Stimulated activated CD4-positive, alpha-beta T cell treated with anti-CD3 and anti-CD28 coated beads, Interleukin-4, amount 100 ng/mL, for 1 hour (primary cell): ENCODE measurements around the gene MAB21L2.

Source experiments
- DNase-seq: peaks from one replicate; pipeline ENCODE4 v3.0.0-alpha.2; 2020

MAB21L2 gene

GRCh38 chr4:150578745-150579501 lies 3.0 kb upstream of the MAB21L2 start:
- no peak for DNase-seq

DNA sequence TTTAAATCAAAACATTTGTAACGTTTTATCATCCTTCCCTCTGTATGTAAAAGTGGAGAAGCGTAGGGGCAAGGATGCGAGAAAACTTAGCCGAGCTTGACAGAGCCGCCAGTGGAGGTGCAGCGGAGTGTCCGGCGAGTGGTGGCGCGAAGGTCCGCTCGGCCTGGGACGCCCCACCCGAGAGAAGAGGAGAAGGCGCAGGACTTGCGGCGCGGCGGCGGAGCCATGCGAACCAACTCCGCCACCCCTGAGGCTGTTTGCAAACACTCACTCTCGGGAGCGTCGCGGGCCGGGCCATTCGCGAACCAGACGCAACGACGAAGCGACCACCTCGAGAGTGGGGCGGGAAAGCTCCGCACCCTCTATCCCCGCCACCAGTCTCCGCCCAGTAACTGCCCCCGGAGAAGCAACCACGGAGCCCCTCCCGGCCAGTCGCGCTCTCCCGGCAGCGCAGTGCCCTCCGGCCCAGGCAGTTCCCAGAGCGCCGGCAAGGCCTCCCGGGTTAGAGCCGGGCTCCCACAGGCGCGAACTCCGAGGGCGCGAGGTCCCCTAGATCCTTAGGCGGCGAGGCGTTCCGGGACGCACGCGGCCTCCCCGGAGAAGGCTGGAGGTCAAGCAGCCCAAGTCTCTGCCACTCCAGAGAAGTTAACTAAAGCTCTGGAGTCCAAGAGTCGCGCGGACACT lies 2.3 kb upstream of the MAB21L2 start:
- no peak for DNase-seq

DNA sequence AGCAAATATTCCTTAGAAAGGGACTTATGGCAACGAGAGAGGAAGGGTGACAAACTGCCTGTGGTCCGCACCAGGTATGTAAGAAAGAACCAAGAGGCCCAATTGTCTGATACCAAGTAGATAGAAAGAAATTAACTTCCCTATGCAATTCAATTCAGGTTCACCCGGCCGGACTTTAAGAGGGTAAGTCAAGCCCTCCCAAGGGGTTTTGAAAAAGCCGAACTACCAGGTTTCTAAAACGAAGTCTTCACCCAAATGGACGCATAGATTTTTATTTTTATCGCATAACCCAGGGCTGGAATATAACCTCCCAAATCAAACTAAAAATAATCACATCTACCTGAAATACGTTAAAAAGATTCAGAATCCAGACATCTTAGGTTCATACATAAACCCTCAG lies 1.6 kb upstream of the MAB21L2 start:
- no peak for DNase-seq

- DNase-seq: no peak
Observed at GRCh38 chr4:150581056-150581605, 820 bp upstream of the MAB21L2 start.

DNA sequence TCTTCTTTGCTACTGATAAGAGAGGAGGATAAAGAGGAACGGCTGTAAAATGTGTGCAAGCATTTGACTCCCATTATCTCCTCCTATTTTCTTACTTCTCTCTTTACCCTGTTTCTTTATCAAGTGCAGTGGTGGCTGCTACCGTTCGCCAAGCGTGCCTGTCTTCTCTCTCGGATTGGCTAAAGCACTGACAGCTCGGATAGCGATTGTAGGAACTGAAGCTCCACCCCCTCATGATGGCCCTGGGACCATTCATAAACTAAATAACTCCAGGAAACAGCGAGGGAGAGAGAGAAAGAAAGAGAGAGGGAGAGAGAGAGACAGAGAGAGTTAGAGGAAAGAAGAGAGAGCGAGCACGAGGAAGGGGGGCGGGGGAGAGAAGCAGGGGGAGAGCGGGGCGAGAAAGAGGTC lies 305 bp upstream of the MAB21L2 start:
- DNase-seq: no peak

DNA sequence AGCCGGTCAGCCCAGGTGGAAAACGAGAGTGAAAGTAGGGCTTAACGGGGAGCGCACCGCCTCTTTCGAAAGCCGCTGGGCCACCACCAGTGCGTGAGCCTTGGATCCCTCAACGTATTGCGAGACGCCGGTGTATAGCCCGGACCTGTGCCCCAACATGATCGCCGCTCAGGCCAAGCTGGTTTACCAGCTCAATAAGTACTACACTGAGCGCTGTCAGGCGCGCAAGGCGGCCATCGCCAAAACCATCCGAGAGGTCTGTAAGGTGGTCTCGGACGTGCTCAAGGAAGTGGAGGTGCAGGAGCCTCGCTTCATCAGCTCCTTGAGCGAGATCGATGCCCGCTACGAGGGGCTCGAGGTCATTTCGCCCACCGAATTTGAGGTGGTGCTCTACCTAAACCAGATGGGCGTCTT lies 929 bp downstream of the MAB21L2 start:
- DNase-seq: no peak

DNA sequence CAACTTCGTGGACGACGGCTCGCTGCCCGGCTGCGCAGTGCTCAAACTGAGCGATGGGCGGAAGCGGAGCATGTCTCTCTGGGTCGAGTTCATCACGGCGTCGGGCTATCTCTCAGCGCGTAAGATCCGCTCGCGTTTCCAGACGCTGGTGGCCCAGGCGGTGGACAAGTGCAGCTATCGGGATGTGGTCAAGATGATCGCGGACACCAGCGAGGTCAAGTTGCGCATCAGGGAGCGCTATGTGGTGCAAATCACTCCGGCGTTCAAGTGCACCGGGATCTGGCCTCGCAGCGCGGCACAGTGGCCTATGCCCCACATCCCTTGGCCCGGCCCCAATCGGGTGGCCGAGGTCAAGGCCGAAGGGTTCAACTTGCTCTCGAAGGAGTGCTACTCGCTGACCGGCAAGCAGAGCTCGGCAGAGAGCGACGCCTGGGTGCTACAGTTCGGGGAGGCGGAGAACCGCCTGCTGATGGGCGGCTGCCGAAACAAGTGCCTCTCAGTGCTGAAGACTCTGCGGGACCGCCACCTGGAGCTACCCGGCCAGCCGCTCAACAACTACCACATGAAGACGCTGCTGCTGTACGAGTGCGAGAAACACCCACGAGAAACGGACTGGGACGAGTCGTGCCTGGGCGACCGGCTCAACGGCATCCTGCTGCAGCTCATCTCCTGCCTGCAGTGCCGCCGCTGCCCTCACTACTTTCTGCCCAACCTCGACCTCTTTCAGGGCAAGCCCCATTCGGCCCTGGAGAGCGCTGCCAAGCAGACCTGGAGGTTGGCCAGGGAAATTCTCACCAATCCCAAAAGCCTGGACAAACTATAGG lies 1.5 kb downstream of the MAB21L2 start:
- DNase-seq: no peak

GRCh38 chr4:150584111-150584915 lies 2.4 kb downstream of the MAB21L2 start:
- no peak for DNase-seq

GRCh38 chr4:150585611-150586010 lies 3.7 kb downstream of the MAB21L2 start:
- DNase-seq: no peak

DNA sequence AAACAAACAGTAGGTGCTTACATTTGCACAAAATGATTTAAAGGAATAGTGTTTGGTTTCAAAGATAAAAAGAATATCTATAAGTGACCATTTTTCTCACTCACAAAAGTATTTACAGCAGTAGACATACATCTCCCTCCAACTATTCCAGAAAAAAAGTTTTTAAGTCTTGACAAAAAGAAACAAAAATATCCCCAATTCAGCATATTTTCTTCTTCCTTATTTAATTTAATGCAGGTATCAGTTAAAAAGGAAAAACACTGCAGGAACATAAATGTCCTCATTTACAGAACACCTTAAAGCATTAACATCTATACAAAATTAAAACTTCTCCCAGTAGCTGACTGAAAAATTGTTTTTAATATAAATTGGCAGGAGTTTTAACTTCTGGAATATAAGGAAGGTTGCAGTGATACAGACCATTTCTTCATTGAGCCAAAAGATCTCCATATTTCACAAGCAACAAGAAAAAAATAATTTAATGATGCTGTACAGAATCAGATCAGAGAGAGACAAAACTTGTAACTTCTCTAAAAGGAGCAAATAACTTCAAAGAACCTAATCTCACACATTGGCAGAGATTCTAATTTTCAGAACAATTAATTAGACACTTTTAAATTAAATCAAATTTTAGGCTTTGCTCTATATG lies 4.3 kb downstream of the MAB21L2 start:
- no peak for DNase-seq

GRCh38 chr4:150588316-150588715 lies 6.4 kb downstream of the MAB21L2 start:
- no peak for DNase-seq

DNA sequence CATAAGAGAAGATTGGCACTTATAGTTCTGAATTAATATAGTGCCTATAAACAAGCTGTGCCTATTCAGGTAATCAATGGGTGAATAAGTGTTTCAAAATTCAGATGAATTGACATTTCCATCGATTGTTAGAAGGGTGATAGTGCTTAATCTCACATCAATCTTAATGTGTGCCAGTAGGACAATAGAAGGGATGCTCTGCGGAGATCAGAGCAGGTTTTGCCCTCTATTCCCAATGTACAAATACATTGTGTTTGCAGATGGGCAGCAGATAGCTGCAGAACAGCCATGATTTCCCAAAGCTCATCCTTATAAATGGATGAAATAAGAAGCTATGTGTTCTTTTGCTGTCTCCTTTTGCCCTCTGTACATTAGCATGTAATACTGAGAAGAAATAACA lies 7.2 kb downstream of the MAB21L2 start:
- DNase-seq: no peak

GRCh38 chr4:150590631-150591030 lies 8.7 kb downstream of the MAB21L2 start:
- DNase-seq: no peak

DNA sequence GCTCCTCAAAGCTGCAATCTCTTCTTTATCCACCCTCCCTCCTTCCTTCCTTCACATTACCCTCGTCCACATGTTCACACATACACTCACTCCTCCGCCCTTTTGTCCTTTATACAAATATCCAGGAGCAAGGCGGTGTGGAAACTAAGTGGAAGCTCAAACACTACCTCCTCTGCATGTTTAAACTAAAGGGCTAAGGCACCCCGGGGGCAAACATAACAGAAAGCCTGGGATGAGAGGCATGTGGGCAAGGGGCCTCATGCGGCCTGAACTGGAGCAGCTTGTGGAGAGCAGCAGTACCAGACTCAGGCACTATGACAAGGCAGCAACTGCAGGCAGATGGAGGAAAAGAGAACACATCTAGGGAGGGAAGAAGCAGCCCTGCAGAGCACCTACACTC lies 9.5 kb downstream of the MAB21L2 start:
- DNase-seq: no peak

DNA sequence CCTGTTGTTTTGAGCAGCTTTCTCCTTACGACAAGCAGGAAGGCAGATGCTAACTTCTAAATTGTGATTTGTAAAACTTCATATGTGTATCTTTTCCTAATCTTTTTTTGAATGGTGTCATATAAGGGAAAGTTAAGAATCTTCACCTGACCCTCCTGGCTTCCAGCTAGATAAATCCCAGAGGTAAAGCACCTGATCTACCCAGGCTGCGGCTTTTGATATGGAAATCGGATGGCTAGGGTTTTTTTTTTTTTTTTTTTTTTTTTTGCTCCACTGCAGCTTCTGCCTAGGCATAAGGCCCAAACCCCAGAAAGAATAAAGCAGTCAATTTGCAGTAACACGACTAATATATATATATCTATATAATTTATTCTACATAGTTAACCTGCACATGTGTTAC lies 10.0 kb downstream of the MAB21L2 start:
- no peak for DNase-seq

GRCh38 chr4:150593996-150594395 lies 12.0 kb downstream of the MAB21L2 start:
- no peak for DNase-seq

DNA sequence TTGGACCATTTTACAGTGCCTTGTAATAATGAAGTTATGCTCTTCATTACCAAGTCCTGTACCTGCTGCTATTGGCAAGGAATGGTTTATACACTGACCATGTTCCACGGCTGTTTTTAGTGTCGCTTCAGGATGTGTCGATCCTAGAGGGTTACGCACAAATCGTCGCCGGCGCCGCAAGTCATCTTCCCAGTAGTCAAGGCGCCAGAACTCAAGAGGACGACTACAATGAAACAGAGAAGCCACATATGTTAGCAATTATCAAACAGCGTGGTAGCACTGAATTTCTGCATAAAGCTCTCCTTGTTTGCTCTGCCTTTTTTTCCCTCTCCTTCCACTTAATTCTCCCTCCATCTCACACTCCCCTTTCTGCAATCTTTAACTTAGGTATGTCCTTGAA lies 17.0 kb downstream of the MAB21L2 start:
- no peak for DNase-seq

GRCh38 chr4:150599547-150599946 lies 17.6 kb downstream of the MAB21L2 start:
- no peak for DNase-seq

DNA sequence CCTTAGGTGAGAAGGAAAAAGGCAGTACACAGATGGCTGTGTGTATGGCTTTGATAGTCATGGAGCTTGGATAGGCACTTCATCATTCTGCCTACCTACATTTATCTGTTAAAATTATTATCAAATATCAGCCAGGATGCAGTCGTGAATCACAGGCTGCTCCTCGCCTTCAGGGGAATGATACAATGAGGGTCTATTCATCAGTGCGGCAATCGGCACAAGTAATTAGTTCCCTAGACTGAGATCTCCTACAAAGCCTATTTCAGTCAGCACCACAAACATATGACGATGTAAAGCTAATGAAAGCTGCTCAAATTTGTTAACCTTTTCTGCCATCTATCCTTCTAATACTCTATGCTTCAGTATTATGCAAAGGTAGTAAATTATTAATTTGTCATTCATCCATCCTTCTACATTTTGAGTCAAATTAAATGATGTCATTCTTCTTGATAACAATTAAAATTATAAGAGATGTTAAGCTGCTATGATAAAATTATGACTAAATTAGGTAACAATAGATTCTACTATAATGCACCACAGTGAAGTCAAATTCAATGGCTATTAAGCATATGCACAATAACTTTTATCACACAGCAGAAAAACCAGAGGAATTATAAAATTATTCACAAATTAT lies 19.0 kb downstream of the MAB21L2 start:
- no peak for DNase-seq

GRCh38 chr4:150609131-150609530 lies 27.2 kb downstream of the MAB21L2 start:
- DNase-seq: no peak

GRCh38 chr4:150619042-150619441 lies 37.1 kb downstream of the MAB21L2 start:
- DNase-seq: no peak

DNA sequence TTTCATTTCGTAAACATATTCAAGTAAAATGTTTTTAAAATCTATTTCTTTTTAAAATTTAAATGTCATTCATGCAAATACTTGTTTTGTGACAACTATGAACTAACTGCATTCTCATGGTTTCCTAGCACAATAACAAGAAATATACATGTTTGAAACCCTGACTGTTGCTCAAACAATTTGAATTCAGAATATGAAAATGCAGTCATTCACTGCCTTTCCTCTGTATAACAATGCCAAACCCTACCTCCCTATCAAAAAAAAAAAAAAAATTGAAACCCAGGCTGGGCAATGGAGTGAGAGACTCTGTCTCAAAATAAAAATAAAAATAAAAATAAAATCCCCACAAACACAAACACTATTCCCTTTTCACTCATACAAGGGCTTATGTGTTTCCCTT lies 42.1 kb downstream of the MAB21L2 start:
- no peak for DNase-seq
